Breast epithelium (tissue), 3 donors: Measurements from ENCODE around the gene NEUROD4.

Experiments
- CTCF ChIP-seq, 3 donors: fragments of 450-650 bp; IDR thresholded peaks; one replicate each; pipeline ENCODE4 v1.5.1; 2016 to 2017; ENCODE audit warnings: antibody characterized with exemption in 3 of 3, mild to moderate bottlenecking in 3 of 3, moderate library complexity in 3 of 3
- POLR2A ChIP-seq: fragments of 450-650 bp; IDR thresholded peaks from one replicate; pipeline ENCODE4 v1.6.1; 2016; ENCODE audit warnings: antibody characterized with exemption, mild to moderate bottlenecking, moderate library complexity
- POLR2AphosphoS5 ChIP-seq, 3 donors: sonication (generic); formaldehyde crosslinking; IDR thresholded peaks; one replicate each; pipeline ENCODE4 v1.6.1; 2017; ENCODE audit warnings: antibody characterized with exemption in 3 of 3

- no peak for TF ChIP-seq POLR2AphosphoS5 (IDR thresholded peaks at IDR 0.05)
- TF ChIP-seq POLR2A = no peak
- no peak for TF ChIP-seq CTCF (IDR thresholded peaks at IDR 0.05)
These were observed 44.5 kb upstream of the NEUROD4 start for GRCh38 chr12:54975272-54975671.
